DOHH2 (cell line): ENCODE measurements around the gene TBL1XR1.
"Not testable (repeated sequence)": the region's sequence is repeated elsewhere in the genome, so short reads cannot be mapped to it uniquely, and the experiment has no call there.

Experiments
- H3F3A ChIP-seq: fragments of 200-600 bp; sonication (generic), shearing (Covaris generic); 2 replicates; pipeline ENCODE4 v1.6.0; 2016; ENCODE audit warnings: antibody characterized with exemption, mild to moderate bottlenecking; ENCODE audit not compliant: control insufficient read depth, insufficient read depth
- H3K27ac ChIP-seq: fragments of 200-600 bp; sonication (generic); 2 replicates; pipeline ENCODE4 v1.5.1; 2014; ENCODE audit warnings: low read depth, mild to moderate bottlenecking, low read length, moderate library complexity
- H3K27me3 ChIP-seq: fragments of 200-600 bp; sonication (generic); 2 replicates; pipeline ENCODE4 v1.6.1; 2014; ENCODE audit warnings: mild to moderate bottlenecking, low read length, mixed read lengths; ENCODE audit not compliant: control insufficient read depth
- H3K36me3 ChIP-seq: fragments of 200-600 bp; sonication (generic); 2 replicates; pipeline ENCODE4 v1.6.1; 2014; ENCODE audit warnings: mild to moderate bottlenecking, low read length, moderate library complexity, mixed read lengths; ENCODE audit not compliant: control insufficient read depth
- H3K4me1 ChIP-seq: fragments of 200-600 bp; sonication (generic); 2 replicates; pipeline ENCODE4 v1.6.1; 2014; ENCODE audit warnings: mild to moderate bottlenecking, low read length, mixed read lengths; ENCODE audit not compliant: control insufficient read depth
- H3K4me2 ChIP-seq: fragments of 200-600 bp; sonication (generic); 2 replicates; pipeline ENCODE4 v1.6.0; 2014; ENCODE audit warnings: mild to moderate bottlenecking, low read length, moderate library complexity
- H3K4me3 ChIP-seq: fragments of 200-600 bp; sonication (generic); 2 replicates; pipeline ENCODE4 v1.5.1; 2014; ENCODE audit warnings: mild to moderate bottlenecking, low read length, mixed read lengths
- H3K79me2 ChIP-seq: fragments of 200-600 bp; sonication (generic); 2 replicates; pipeline ENCODE4 v1.6.1; 2014; ENCODE audit warnings: mild to moderate bottlenecking, low read length, mixed read lengths; ENCODE audit not compliant: control insufficient read depth
- H3K9me2 ChIP-seq: fragments of 200-600 bp; sonication (generic); replicated peaks from 2 replicates; pipeline ENCODE4 v1.6.1; 2014; ENCODE audit warnings: mild to moderate bottlenecking, low read length, mixed read lengths; ENCODE audit not compliant: control insufficient read depth
- H3K9me3 ChIP-seq: fragments of 200-600 bp; sonication (generic); 2 replicates; pipeline ENCODE4 v1.6.1; 2014; ENCODE audit warnings: antibody characterized with exemption, low read length, mixed read lengths; ENCODE audit not compliant: control insufficient read depth, insufficient read depth
- H4K20me1 ChIP-seq: fragments of 200-600 bp; sonication (generic); 2 replicates; pipeline ENCODE4 v1.6.0; 2014; ENCODE audit warnings: low read depth, mild to moderate bottlenecking, antibody characterized with exemption, low read length, moderate library complexity; ENCODE audit not compliant: control insufficient read depth, insufficient read depth
- CTCF ChIP-seq: fragments of 200-600 bp; sonication (generic); IDR thresholded peaks from one replicate; pipeline ENCODE4 v1.5.1; 2014; ENCODE audit warnings: antibody characterized with exemption, mild to moderate bottlenecking, low read depth, low read length; ENCODE audit not compliant: poor library complexity, severe bottlenecking
- EZH2phosphoT487 ChIP-seq: fragments of 200-600 bp; sonication (generic); IDR thresholded peaks from 2 replicates; pipeline ENCODE4 v1.6.1; 2017; ENCODE audit warnings: borderline replicate concordance, mild to moderate bottlenecking, antibody characterized with exemption, low read length, moderate library complexity, mixed read lengths

TBL1XR1 gene

DNA sequence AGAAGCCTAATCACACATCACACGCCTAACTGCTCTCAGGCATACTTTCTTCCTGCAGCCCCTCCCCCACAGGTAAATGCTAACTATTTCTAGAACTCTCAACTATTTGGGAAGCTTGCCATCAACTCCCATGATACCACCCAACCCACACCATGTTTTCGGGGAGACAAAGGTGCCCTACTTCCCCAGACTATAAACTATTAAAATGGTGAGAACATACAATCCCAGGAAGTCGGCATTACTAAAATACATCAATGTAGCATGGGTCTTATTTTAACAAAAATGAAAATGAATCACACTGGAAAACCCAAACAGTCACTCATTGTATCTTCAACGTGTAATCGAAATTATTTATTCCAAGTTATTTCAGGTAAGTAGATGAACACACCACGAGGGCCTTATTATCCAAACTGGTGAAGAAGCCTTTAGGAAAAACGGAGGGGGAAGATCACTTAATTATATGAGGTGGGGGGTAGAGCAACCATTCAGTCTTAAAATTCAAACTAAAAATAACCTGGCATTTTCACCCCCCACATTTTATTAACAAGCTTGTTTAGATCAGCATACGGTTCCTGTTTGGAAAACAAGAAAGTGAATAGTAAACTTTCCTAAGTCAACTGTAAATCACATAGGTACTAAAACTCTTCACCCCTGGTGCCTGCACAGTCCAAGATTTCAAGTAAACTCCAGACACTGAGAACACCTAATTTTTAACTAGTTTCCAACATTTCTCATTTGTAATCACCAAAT is 1.9 kb downstream of the TBL1XR1 start:
- Histone ChIP-seq H3K4me2 (peak overlapping the region; percentile 75), H3K36me3 (peaks cover 50% of the 10 kb centered on the region), H3K27ac (peak overlapping the region; percentile 98), H3K27me3 (no peaks in the 10 kb centered on the region), H3K9me3 (no peaks in the 10 kb centered on the region), H3K79me2 (peaks cover 64% of the 10 kb centered on the region), H3K4me1 (peaks cover 66% of the 10 kb centered on the region), H3K4me3 (peak overlapping the region; percentile 99), H4K20me1 (peaks cover 32% of the 10 kb centered on the region), H3F3A (peaks cover 7% of the 10 kb centered on the region; the same call in 1 of the 2 replicates), H3K9me2 (no peaks in the 10 kb centered on the region)
- no peak for TF ChIP-seq CTCF
- TF ChIP-seq EZH2phosphoT487: no peak

- Histone ChIP-seq H3K27me3 (no peaks in the 10 kb centered on the region), H4K20me1 (peaks cover 35% of the 10 kb centered on the region), H3K4me2 (peak overlapping the region; percentile 75), H3K4me3 (peak overlapping the region; percentile 99), H3K9me2 (no peaks in the 10 kb centered on the region), H3F3A (peaks cover 7% of the 10 kb centered on the region; the same call in 1 of the 2 replicates), H3K9me3 (no peaks in the 10 kb centered on the region), H3K4me1 (peaks cover 61% of the 10 kb centered on the region), H3K36me3 (peaks cover 52% of the 10 kb centered on the region), H3K27ac (no peak overlapping the region), H3K79me2 (peaks cover 76% of the 10 kb centered on the region)
- no peak for TF ChIP-seq CTCF
These were observed 3.0 kb downstream of the TBL1XR1 start for GRCh38 chr3:177194299-177194698.

GRCh38 chr3:177193688-177194268 is 3.5 kb downstream of the TBL1XR1 start:
- H3K36me3 ChIP-seq: peaks cover 52% of the 10 kb centered on the region
- H3K79me2 ChIP-seq: peaks cover 81% of the 10 kb centered on the region
- no peak overlapping the region for H3K27ac ChIP-seq
- H3K9me2 ChIP-seq: no peaks in the 10 kb centered on the region
- H4K20me1 ChIP-seq: peaks cover 35% of the 10 kb centered on the region
- H3K9me3 ChIP-seq: no peaks in the 10 kb centered on the region
- H3K4me2 ChIP-seq: peak overlapping the region; percentile 75
- TF ChIP-seq EZH2phosphoT487: no peak
- TF ChIP-seq CTCF: no peak
- no peaks in the 10 kb centered on the region for H3K27me3 ChIP-seq
- H3F3A ChIP-seq: peaks cover 7% of the 10 kb centered on the region; the same call in 1 of the 2 replicates
- peaks cover 55% of the 10 kb centered on the region for H3K4me1 ChIP-seq
- peak overlapping the region; percentile 99 for H3K4me3 ChIP-seq

DNA sequence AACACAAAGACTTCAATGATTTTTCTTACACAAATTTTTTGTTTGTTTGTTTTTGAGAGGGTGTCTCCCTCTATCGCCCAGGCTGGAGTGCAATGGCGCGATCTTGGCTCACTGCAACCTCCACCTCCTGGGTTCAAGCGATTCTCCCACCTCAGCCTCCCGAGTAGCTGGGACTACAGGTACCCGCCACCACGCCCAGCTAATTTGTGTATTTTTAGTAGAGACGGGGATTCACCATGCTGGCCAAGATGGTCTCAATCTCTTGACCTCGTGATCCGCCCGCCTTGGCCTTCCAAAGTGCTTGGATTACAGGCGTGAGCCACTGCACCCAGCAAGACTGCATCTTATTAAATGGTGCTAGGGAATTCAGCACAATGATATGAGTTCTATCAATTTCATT is 4.0 kb downstream of the TBL1XR1 start:
- Histone ChIP-seq H3K4me3 (peak overlapping the region; percentile 99), H3K4me2 (peak overlapping the region; percentile 75), H3K4me1 (peaks cover 50% of the 10 kb centered on the region), H3K79me2 (peaks cover 86% of the 10 kb centered on the region), H4K20me1 (peaks cover 40% of the 10 kb centered on the region), H3K36me3 (peaks cover 52% of the 10 kb centered on the region)
- not testable (repeated sequence) for H3K27ac ChIP-seq, H3F3A ChIP-seq, H3K9me2 ChIP-seq, H3K27me3 ChIP-seq, H3K9me3 ChIP-seq
